ENCODE measurements around the gene STYK1.

GRCh38 chr12:10600988-10601387 is 72.9 kb downstream of the STYK1 start:
- TF ChIP-seq NELFE (IDR thresholded peaks at IDR 0.05; ENCODE audit: insufficient read depth, insufficient read length) (no peak), POLR3A (IDR thresholded peaks at IDR 0.05; ENCODE audit: borderline replicate concordance, extremely low read depth, insufficient read depth, insufficient read length) (no peak), POLR2AphosphoS5 (IDR thresholded peaks at IDR 0.05; ENCODE audit: control insufficient read depth, insufficient read depth, low read depth, low read length) (no peak), CTCF (IDR thresholded peaks at IDR 0.05 in 2 of 3, conservative IDR thresholded peaks at IDR 0.05 in 1 of 3; ENCODE audit: insufficient read depth in 2 of 3, low read depth in 1 of 3, low read length in 3 of 3) (no peak), CHCHD3 (CRISPR knock-in tag; IDR thresholded peaks at IDR 0.05) (no peak), HEY1 (CRISPR knock-in tag; IDR thresholded peaks at IDR 0.05; ENCODE audit: borderline replicate concordance) (no peak), MXI1 (IDR thresholded peaks at IDR 0.05; ENCODE audit: low read depth, low read length) (no peak), FOXM1 (IDR thresholded peaks at IDR 0.05; ENCODE audit: low read depth) (no peak), FOXM1 (CRISPR knock-in tag; IDR thresholded peaks at IDR 0.05; ENCODE audit: low read depth) (no peak), TAF1 (IDR thresholded peaks at IDR 0.05; ENCODE audit: control insufficient read depth, extremely low read depth, insufficient read depth, low read length, severe bottlenecking) (no peak), SUPT5H (IDR thresholded peaks at IDR 0.05) (no peak)

All from K562 (cell line).